H9 (cell line): Measurements from ENCODE around the gene CHML. TPM values are rescaled to one million over a fixed set of nuclear protein-coding genes. Genes with fewer than 3 reads are reported as not detected.

ENCODE experiments used
- DNase-seq: peaks from one replicate; pipeline ENCODE4 v3.0.0-alpha.2; 2017
- H2AFZ ChIP-seq: one replicate; pipeline ENCODE4 v1.6.1; 2013; ENCODE audit warnings: mild to moderate bottlenecking, low read length, control low read depth, moderate library complexity
- H2AK5ac ChIP-seq: 2 replicates; pipeline ENCODE4 v1.6.1; 2013; ENCODE audit warnings: low read length, control low read depth, mixed read lengths; ENCODE audit not compliant: insufficient read length
- H2BK120ac ChIP-seq: one replicate; pipeline ENCODE4 v1.6.1; 2013; ENCODE audit warnings: low read depth, mild to moderate bottlenecking, low read length, control low read depth, inconsistent platforms; ENCODE audit not compliant: poor library complexity, severe bottlenecking
- H2BK12ac ChIP-seq: 2 replicates; pipeline ENCODE4 v1.6.1; 2013; ENCODE audit warnings: low read length, control low read depth, mixed read lengths, low read depth; ENCODE audit not compliant: insufficient read length
- H2BK15ac ChIP-seq: 2 replicates; pipeline ENCODE4 v1.6.1; 2013; ENCODE audit warnings: low read depth, low read length, control low read depth
- H2BK20ac ChIP-seq: one replicate; pipeline ENCODE4 v1.6.1; 2013; ENCODE audit warnings: low read depth, mild to moderate bottlenecking, low read length, control low read depth, inconsistent platforms; ENCODE audit not compliant: poor library complexity, severe bottlenecking
- H2BK5ac ChIP-seq: 2 replicates; pipeline ENCODE4 v1.6.1; 2013; ENCODE audit warnings: low read length, control low read depth, mixed read lengths; ENCODE audit not compliant: insufficient read length
- H3K14ac ChIP-seq: 2 replicates; pipeline ENCODE4 v1.6.1; 2013; ENCODE audit warnings: low read length, control low read depth; ENCODE audit not compliant: insufficient read depth
- H3K18ac ChIP-seq: 2 replicates; pipeline ENCODE4 v1.6.1; 2013; ENCODE audit warnings: low read depth, mild to moderate bottlenecking, mixed read lengths, low read length, control low read depth; ENCODE audit not compliant: insufficient read length
- H3K23ac ChIP-seq: 2 replicates; pipeline ENCODE4 v1.6.1; 2013; ENCODE audit warnings: low read length, control low read depth, mixed read lengths, low read depth; ENCODE audit not compliant: insufficient read length
- H3K23me2 ChIP-seq: 2 replicates; pipeline ENCODE4 v1.6.1; 2013; ENCODE audit warnings: low read depth, mild to moderate bottlenecking, mixed read lengths, low read length, control low read depth; ENCODE audit not compliant: insufficient read length, poor library complexity, severe bottlenecking
- H3K27ac ChIP-seq: 2 replicates; pipeline ENCODE4 v1.5.1; 2013; ENCODE audit warnings: low read length, control low read depth, mixed read lengths, low read depth; ENCODE audit not compliant: insufficient read length
- H3K27me3 ChIP-seq: 2 replicates; pipeline ENCODE4 v1.6.1; 2013; ENCODE audit warnings: low read length, control low read depth, inconsistent platforms; ENCODE audit not compliant: insufficient read depth
- H3K4ac ChIP-seq: 2 replicates; pipeline ENCODE4 v1.6.1; 2013; ENCODE audit warnings: low read depth, mild to moderate bottlenecking, control low read depth, inconsistent platforms, low read length, moderate library complexity
- H3K4me1 ChIP-seq: 2 replicates; pipeline ENCODE4 v1.6.1; 2013; ENCODE audit warnings: low read length, control low read depth, inconsistent platforms; ENCODE audit not compliant: insufficient read depth
- H3K4me2 ChIP-seq: 2 replicates; pipeline ENCODE4 v1.6.1; 2013; ENCODE audit warnings: low read length, control low read depth, mixed read lengths; ENCODE audit not compliant: insufficient read length, insufficient read depth
- H3K56ac ChIP-seq: 2 replicates; pipeline ENCODE4 v1.6.1; 2013; ENCODE audit warnings: low read depth, mild to moderate bottlenecking, mixed read lengths, low read length, control low read depth; ENCODE audit not compliant: insufficient read length
- H3K79me1 ChIP-seq: 2 replicates; pipeline ENCODE4 v1.6.1; 2013; ENCODE audit warnings: low read depth, mild to moderate bottlenecking, moderate library complexity, low read length, control low read depth, inconsistent platforms; ENCODE audit not compliant: insufficient read depth, poor library complexity, severe bottlenecking
- H3K79me2 ChIP-seq: 2 replicates; pipeline ENCODE4 v1.6.1; 2013; ENCODE audit warnings: low read length, control low read depth, inconsistent platforms; ENCODE audit not compliant: insufficient read depth
- H3K9ac ChIP-seq: 2 replicates; pipeline ENCODE4 v1.6.1; 2013; ENCODE audit warnings: low read length, control low read depth, mixed read lengths; ENCODE audit not compliant: insufficient read length; ENCODE audit errors: extremely low read depth
- H3K9me3 ChIP-seq: one replicate; pipeline ENCODE4 v1.6.1; 2013; ENCODE audit warnings: low read depth, low read length, inconsistent platforms; ENCODE audit not compliant: control insufficient read depth
- H3T11ph ChIP-seq: one replicate; pipeline ENCODE4 v1.6.1; 2013; ENCODE audit warnings: mild to moderate bottlenecking, low read length, control low read depth, inconsistent platforms
- H4K20me1 ChIP-seq: one replicate; pipeline ENCODE4 v1.6.1; 2013; ENCODE audit not compliant: control insufficient read depth, insufficient read length, insufficient read depth
- H4K5ac ChIP-seq: 2 replicates; pipeline ENCODE4 v1.6.1; 2013; ENCODE audit warnings: low read depth, mild to moderate bottlenecking, mixed read lengths, low read length, control low read depth; ENCODE audit not compliant: insufficient read length
- H4K8ac ChIP-seq: replicated peaks from 2 replicates; pipeline ENCODE4 v1.6.1; 2013; ENCODE audit warnings: low read length, control low read depth, mixed read lengths, low read depth; ENCODE audit not compliant: insufficient read length
- H4K91ac ChIP-seq: 2 replicates; pipeline ENCODE4 v1.6.1; 2013; ENCODE audit warnings: low read depth, mild to moderate bottlenecking, moderate library complexity, mixed read lengths, low read length, control low read depth; ENCODE audit not compliant: insufficient read length
- H3K27ac Mint-ChIP-seq, 3 experiments: 2 replicates in 2 of 3; 3 replicates in 1 of 3; pipeline ENCODE4 v1.8.0; 2020 to 2021; ENCODE audit warnings: mixed read lengths in 3 of 3, mild to moderate bottlenecking in 1 of 3, moderate library complexity in 1 of 3
- H3K27me3 Mint-ChIP-seq: 2 replicates; pipeline ENCODE4 v1.8.0; 2021; ENCODE audit warnings: low read depth, mild to moderate bottlenecking, moderate library complexity, mixed read lengths
- H3K36me3 Mint-ChIP-seq, 3 experiments: 2 replicates in 2 of 3; 3 replicates in 1 of 3; pipeline ENCODE4 v1.8.0; 2020 to 2021; ENCODE audit warnings: low read depth in 3 of 3, mixed read lengths in 3 of 3; ENCODE audit not compliant: insufficient read depth in 1 of 3
- H3K4me1 Mint-ChIP-seq, 2 experiments: 2 replicates each; pipeline ENCODE4 v1.8.0; 2020; ENCODE audit warnings: mixed read lengths in 2 of 2
- H3K4me3 Mint-ChIP-seq, 2 experiments: 2 replicates in 1 of 2; 3 replicates in 1 of 2; pipeline ENCODE4 v1.8.0; 2020 to 2021; ENCODE audit warnings: mild to moderate bottlenecking in 2 of 2, mixed read lengths in 2 of 2, moderate library complexity in 1 of 2
- H3K9me3 Mint-ChIP-seq, 2 experiments: 2 replicates in 1 of 2; 3 replicates in 1 of 2; pipeline ENCODE4 v1.8.0; 2020; ENCODE audit warnings: mild to moderate bottlenecking in 2 of 2, mixed read lengths in 2 of 2, moderate library complexity in 1 of 2
- CTCF ChIP-seq: fragments of 200-600 bp; sonication (generic); conservative IDR thresholded peaks from 3 replicates; pipeline ENCODE4 v1.8.0; 2021; ENCODE audit warnings: antibody characterized with exemption, mild to moderate bottlenecking
- WGBS: extraction: QIAGEN DNeasy Blood & Tissue Kit; methylation state at CpG from one replicate; pipeline ENCODE4 v1.1.7; 2013; ENCODE audit warnings: missing lambda C conversion rate, low lambda C conversion rate, mixed read lengths; ENCODE audit not compliant: insufficient read length; ENCODE audit errors: extremely low coverage; 5-methylcytosine and 5-hydroxymethylcytosine counted together
- total RNA-seq: library from RNA; stranded (reverse); gene quantifications from 2 replicates; pipeline ENCODE4 v1.2.1, GENCODE V29; 2021

The CHML gene
- total RNA-seq, 1 experiment from 2014 or later: 45.7 TPM

- H4K5ac ChIP-seq: no peak overlapping the region
- no peak overlapping the region for H2AK5ac ChIP-seq
- H4K91ac ChIP-seq: no peak overlapping the region
- no peak overlapping the region for H4K8ac ChIP-seq
- no peak overlapping the region for H3K4ac ChIP-seq
- no peak overlapping the region for H2BK15ac ChIP-seq
- no peak overlapping the region for H3K27ac ChIP-seq
- H2AFZ ChIP-seq: no peak overlapping the region
- TF ChIP-seq CTCF: no peak
- Mint-ChIP-seq H3K4me1 (peaks cover 29 to 32% of the 10 kb centered on the region in 2 experiments), H3K4me3 (no peak overlapping the region), H3K27me3 (peaks cover 2% of the 10 kb centered on the region), H3K9me3 (peaks cover 1% of the 10 kb centered on the region in 2 experiments; a peak in 1 of 5 replicates), H3K27ac (no peak overlapping the region), H3K36me3 (peaks cover 26 to 33% (median 27%) of the 10 kb centered on the region in 3 experiments)
- H2BK120ac ChIP-seq: no peak overlapping the region
- peaks cover 20% of the 10 kb centered on the region; the same call in 1 of the 2 replicates for H3K79me2 ChIP-seq
- no CpG with 5 or more reads among the region's 4 CpGs for WGBS
- no peak overlapping the region for H3K4me2 ChIP-seq
- no peaks in the 10 kb centered on the region for H4K20me1 ChIP-seq
- DNase-seq: no peak
- no peaks in the 10 kb centered on the region for H3K79me1 ChIP-seq
- no peaks in the 10 kb centered on the region for H3K9me3 ChIP-seq
- peaks cover 6% of the 10 kb centered on the region; the same call in 1 of the 2 replicates for H3K4me1 ChIP-seq
- H2BK12ac ChIP-seq: no peak overlapping the region
- H3K56ac ChIP-seq: no peak overlapping the region
- no peak overlapping the region for H3K9ac ChIP-seq
- H3K23me2 ChIP-seq: peaks cover 3% of the 10 kb centered on the region
- H2BK5ac ChIP-seq: no peak overlapping the region
- no peak overlapping the region for H2BK20ac ChIP-seq
- no peak overlapping the region for H3K18ac ChIP-seq
- no peak overlapping the region for H3K23ac ChIP-seq
- no peak overlapping the region for H3K14ac ChIP-seq
- H3K27me3 ChIP-seq: no peaks in the 10 kb centered on the region
- no peak overlapping the region for H3T11ph ChIP-seq
Observed at GRCh38 chr1:241635556-241636152, 4.5 kb downstream of the CHML start.
